CD4-positive, alpha-beta T cell (primary cell): ENCODE measurements around the gene SLC38A10. TPM values are rescaled to one million over a fixed set of nuclear protein-coding genes. Genes with fewer than 3 reads are reported as not detected.

Experiments
- ATAC-seq: fragments of 200-7000 bp; cut with Tn5 transposase; one replicate; pipeline ENCODE4 v1.10.0; 2022; ENCODE audit warnings: mild to moderate bottlenecking; ENCODE audit not compliant: poor library complexity
- CTCF ChIA-PET: fragments of 350-600 bp; sonication (Branson Sonifier 250); formaldehyde crosslinking; loops from one replicate; lab custom pipeline; 2021; ENCODE audit warnings: antibody characterized with exemption, inconsistent platforms; lab: Charles Lee
- POLR2A ChIA-PET: fragments of 350-600 bp; sonication (Branson Sonifier 250); formaldehyde crosslinking; loops from one replicate; lab custom pipeline; 2021; ENCODE audit warnings: antibody characterized with exemption, inconsistent platforms; lab: Charles Lee
- DNase-seq, 14 experiments: peaks; one replicate each; pipeline ENCODE4 v3.0.0-alpha.2; 2013 to 2020; ENCODE audit warnings: mixed read lengths in 2 of 14
- H3K27ac ChIP-seq, 2 donors: one replicate each; pipeline versions ENCODE4 v1.5.1 to v1.7.0; 2013; ENCODE audit warnings: low read length in 2 of 2, low read depth in 1 of 2, mild to moderate bottlenecking in 1 of 2
- H3K27me3 ChIP-seq, 2 experiments: 1 replicate in 1 of 2; 2 replicates in 1 of 2; pipeline versions ENCODE4 v1.6.1 to v1.7.0; 2013; ENCODE audit warnings: low read length in 2 of 2, control low read depth in 1 of 2, mild to moderate bottlenecking in 1 of 2, moderate library complexity in 1 of 2; ENCODE audit not compliant: insufficient read depth in 2 of 2, control insufficient read depth in 1 of 2
- H3K36me3 ChIP-seq: one replicate; pipeline ENCODE4 v1.6.1; 2013; ENCODE audit warnings: low read length, control low read depth; ENCODE audit not compliant: insufficient read depth
- H3K4me1 ChIP-seq: one replicate; pipeline ENCODE4 v1.6.1; 2013; ENCODE audit warnings: low read length, control low read depth; ENCODE audit not compliant: insufficient read depth
- H3K4me3 ChIP-seq: one replicate; pipeline ENCODE4 v1.5.1; 2013; ENCODE audit warnings: mild to moderate bottlenecking, low read length, moderate library complexity
- H3K9me3 ChIP-seq, 2 experiments: 1 replicate in 1 of 2; 2 replicates in 1 of 2; pipeline versions ENCODE4 v1.6.1 to v1.7.0; 2013; ENCODE audit warnings: low read length in 2 of 2, mild to moderate bottlenecking in 2 of 2, control low read depth in 1 of 2, moderate library complexity in 1 of 2; ENCODE audit not compliant: control insufficient read depth in 1 of 2, insufficient read depth in 1 of 2
- H3K27ac Mint-ChIP-seq: one replicate; pipeline ENCODE4 v1.8.0; 2020; ENCODE audit warnings: mixed read lengths
- H3K27me3 Mint-ChIP-seq: one replicate; pipeline ENCODE4 v1.8.0; 2021; ENCODE audit warnings: mixed read lengths
- H3K36me3 Mint-ChIP-seq: one replicate; pipeline ENCODE4 v1.8.0; 2021; ENCODE audit warnings: low read depth, mixed read lengths
- H3K4me1 Mint-ChIP-seq: one replicate; pipeline ENCODE4 v1.8.0; 2021; ENCODE audit warnings: low read depth, mixed read lengths
- H3K4me3 Mint-ChIP-seq: one replicate; pipeline ENCODE4 v1.8.0; 2020; ENCODE audit warnings: mild to moderate bottlenecking, mixed read lengths
- H3K9me3 Mint-ChIP-seq: one replicate; pipeline ENCODE4 v1.8.0; 2020; ENCODE audit warnings: mixed read lengths
- intact Hi-C, 2 experiments: fragments of 100-400 bp; cut with DNase I in 1 of 2; cut with micrococcal nuclease in 1 of 2; formaldehyde crosslinking; loops; one replicate each; pipeline versions ENCODE4 v1.15.1 to v1.9.0; 2023 to 2025; cut with DNase I, micrococcal nuclease
- total RNA-seq, 174 experiments: library from RNA in 2 of 174; stranded (reverse) in 2 of 174; gene quantifications; one replicate each; pipeline ENCODE4 v1.2.3 and lab custom pipeline; 2021 to 2026
- TF ChIP-seq, protein P1 (sequence below): fragments of 200-600 bp; IDR thresholded peaks from one replicate; pipeline ENCODE4 v1.8.0; 2022; ENCODE audit warnings: antibody characterized with exemption, mild to moderate bottlenecking

Gene SLC38A10
- total RNA-seq, 2 experiments from 2014 or later: 22.8 to 26.4 TPM

DNA sequence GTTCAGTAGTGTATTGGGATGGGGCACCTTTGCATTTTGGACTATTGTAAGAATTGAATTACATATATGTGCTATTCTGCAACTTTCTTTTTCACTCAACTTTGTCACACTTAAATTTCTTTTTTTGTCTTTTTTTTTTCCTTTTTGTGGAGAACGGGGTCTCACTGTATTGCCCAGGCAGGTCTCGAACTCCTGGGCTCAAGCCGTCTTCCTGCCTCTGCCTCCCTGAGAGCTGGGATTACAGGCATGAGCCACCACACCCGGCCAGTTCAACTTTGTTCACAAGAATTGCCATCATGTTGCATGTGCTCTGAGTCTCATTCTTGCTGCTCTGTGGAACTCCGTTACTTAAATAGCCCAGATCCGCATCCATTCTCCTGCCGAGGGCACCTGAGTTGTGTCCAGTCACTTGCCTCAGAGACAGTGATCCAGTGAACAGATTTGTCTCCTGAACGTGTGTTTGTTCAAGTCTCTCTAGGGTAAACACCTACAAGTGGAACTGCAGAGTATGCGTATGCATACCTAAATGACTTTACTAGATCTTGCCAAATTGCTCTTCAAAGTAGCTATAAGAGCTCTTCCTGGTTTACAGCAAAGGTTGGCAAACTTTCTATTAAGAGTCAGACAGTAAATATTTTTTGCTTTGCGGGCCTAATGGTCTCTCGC is 3.4 kb upstream of the SLC38A10 start:
- POLR2A ChIA-PET: no interaction called here
- Histone ChIP-seq H3K9me3 (no peaks in the 10 kb centered on the region), H3K4me1 (peaks cover 22% of the 10 kb centered on the region), H3K4me3 (no peak overlapping the region), H3K27me3 (no peaks in the 10 kb centered on the region), H3K36me3 (no peaks in the 10 kb centered on the region), H3K27ac (no peak overlapping the region)
- CTCF ChIA-PET: no interaction called here
- H3K9me3 Mint-ChIP-seq: no peaks in the 10 kb centered on the region
- H3K4me3 Mint-ChIP-seq: no peak overlapping the region
- ATAC-seq: no peak
- intact Hi-C loops: loop anchor here in 1 of 2 experiments (5.0 to 10.0 kb wide), 2 partner anchors 46 to 216 kb away; partner anchors contain the start of gene ACTG1
- TF ChIP-seq, protein P1, sequence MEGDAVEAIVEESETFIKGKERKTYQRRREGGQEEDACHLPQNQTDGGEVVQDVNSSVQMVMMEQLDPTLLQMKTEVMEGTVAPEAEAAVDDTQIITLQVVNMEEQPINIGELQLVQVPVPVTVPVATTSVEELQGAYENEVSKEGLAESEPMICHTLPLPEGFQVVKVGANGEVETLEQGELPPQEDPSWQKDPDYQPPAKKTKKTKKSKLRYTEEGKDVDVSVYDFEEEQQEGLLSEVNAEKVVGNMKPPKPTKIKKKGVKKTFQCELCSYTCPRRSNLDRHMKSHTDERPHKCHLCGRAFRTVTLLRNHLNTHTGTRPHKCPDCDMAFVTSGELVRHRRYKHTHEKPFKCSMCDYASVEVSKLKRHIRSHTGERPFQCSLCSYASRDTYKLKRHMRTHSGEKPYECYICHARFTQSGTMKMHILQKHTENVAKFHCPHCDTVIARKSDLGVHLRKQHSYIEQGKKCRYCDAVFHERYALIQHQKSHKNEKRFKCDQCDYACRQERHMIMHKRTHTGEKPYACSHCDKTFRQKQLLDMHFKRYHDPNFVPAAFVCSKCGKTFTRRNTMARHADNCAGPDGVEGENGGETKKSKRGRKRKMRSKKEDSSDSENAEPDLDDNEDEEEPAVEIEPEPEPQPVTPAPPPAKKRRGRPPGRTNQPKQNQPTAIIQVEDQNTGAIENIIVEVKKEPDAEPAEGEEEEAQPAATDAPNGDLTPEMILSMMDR: no peak
- DNase-seq: no peak
- H3K36me3 Mint-ChIP-seq: peaks cover 12% of the 10 kb centered on the region
- no peaks in the 10 kb centered on the region for H3K27me3 Mint-ChIP-seq
- H3K4me1 Mint-ChIP-seq: peaks cover 29% of the 10 kb centered on the region
- no peak overlapping the region for H3K27ac Mint-ChIP-seq

DNA sequence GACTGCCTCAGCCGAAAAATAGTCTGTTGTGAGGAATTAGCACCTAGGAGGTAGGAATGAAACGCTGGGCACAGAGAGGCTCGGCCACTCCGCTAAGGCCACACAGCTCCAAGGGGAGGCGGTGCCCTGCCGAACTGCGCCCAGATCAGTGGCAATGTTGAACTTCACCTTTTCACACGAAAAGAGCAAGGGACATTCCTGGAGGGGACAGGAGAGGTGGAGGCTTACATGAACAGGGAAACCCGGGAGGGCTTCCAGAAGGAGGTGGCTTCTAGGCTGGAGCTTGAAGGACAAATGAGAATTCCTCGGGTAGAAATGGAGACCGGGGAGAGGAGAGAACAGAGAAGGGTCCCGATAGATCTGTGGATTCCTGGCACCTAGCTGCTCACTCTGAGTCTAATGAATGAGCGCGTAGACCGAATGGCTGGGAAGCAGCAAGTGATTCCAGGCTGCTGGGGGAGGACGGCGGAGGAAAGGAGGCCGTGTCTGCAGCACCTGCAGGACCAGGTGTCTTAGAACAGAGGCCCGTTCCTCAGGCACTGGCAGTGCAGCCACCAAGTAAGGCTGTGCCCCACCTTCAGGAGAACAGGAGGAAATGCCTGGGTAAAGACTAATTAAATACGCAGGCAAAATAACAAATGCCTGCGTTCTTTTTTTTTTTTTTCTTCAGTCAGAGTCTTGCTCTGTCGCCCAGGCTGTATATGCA is 722 bp upstream of the SLC38A10 start:
- H3K36me3 ChIP-seq: no peaks in the 10 kb centered on the region
- H3K4me1 Mint-ChIP-seq: peaks cover 40% of the 10 kb centered on the region
- H3K9me3 ChIP-seq: no peaks in the 10 kb centered on the region
- POLR2A ChIA-PET: interaction anchor here (0.8 to 2.5 kb wide), 10 partner anchors 10 to 367 kb away, joined by 3 to 24 read pairs (median 4); partner anchors contain the start of genes ACTG1, NDUFAF8 and TEPSIN
- H3K27me3 ChIP-seq: no peaks in the 10 kb centered on the region
- CTCF ChIA-PET: interaction anchor here (0.7 to 1.7 kb wide), 5 partner anchors 9 to 223 kb away, joined by 3 to 9 read pairs (median 4); no protein-coding TSS in a partner anchor
- H3K27ac Mint-ChIP-seq: peak overlapping the region; percentile 100
- peak overlapping the region; percentile 94 for H3K4me3 ChIP-seq
- peaks cover 48% of the 10 kb centered on the region for H3K4me1 ChIP-seq
- TF ChIP-seq, protein P1: peak; percentile 34
- H3K27me3 Mint-ChIP-seq: no peaks in the 10 kb centered on the region
- intact Hi-C loops: loop anchor here (1.0 to 10.0 kb wide), 6 partner anchors 43 to 219 kb away; partner anchors contain the start of genes ACTG1 (in 1 of the 2), CEP131 (in 1 of the 2), NDUFAF8 (in 1 of the 2) and TEPSIN (in 1 of the 2)
- H3K27ac ChIP-seq: peak overlapping the region; percentile 85 to 94
- peaks cover 20% of the 10 kb centered on the region for H3K36me3 Mint-ChIP-seq
- peak; percentile 28 to 87 (median 50) for DNase-seq
- peak; percentile 70 for ATAC-seq
- H3K4me3 Mint-ChIP-seq: peak overlapping the region; percentile 100
- no peaks in the 10 kb centered on the region for H3K9me3 Mint-ChIP-seq

DNA sequence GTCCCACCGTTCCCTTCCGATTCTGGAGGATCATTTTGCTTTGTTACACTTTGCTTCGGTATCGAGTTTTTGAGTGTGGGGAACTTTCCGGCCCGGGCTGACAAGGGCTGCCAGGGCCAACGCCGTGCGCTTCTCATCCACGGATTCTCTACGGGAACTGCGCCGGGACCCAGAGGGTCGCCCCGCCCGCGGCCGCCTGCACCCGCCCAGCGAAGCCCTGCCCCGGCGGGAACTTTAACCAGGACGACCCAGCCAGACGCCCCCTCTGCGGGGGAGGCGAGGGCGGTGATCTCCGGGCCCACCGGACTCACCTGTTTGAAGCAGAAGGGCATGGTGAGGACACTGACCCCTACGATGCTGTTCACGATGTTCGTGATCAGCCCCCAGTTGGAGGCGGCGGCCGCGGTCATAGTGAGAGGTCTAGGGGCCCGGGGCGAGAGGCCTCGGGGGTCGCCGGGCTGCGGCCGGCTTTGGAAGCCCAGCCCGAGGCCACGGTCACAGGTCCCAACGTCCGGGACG is 536 bp downstream of the SLC38A10 start:
- H3K27ac Mint-ChIP-seq: peak overlapping the region; percentile 93
- intact Hi-C loops: loop anchor here in 1 of 2 experiments (1.0 to 10.0 kb wide), 6 partner anchors 42 to 220 kb away; partner anchors contain the start of genes ACTG1, CEP131, NDUFAF8 and TEPSIN
- ChIA-PET CTCF (interaction anchor here (1.7 kb wide), 1 partner anchor 190 kb away, joined by 9 read pairs; no protein-coding TSS in a partner anchor), POLR2A (interaction anchor here (0.9 to 2.5 kb wide), 4 partner anchors 9 to 224 kb away, joined by 3 to 24 read pairs (median 17); partner anchors contain the start of genes ACTG1, NDUFAF8 and TEPSIN)
- H3K4me1 Mint-ChIP-seq: peaks cover 47% of the 10 kb centered on the region
- H3K9me3 Mint-ChIP-seq: no peaks in the 10 kb centered on the region
- ATAC-seq (no peak), DNase-seq (peak in 4 of 14 experiments; percentile 6 to 42 (median 30))
- peak overlapping the region; percentile 94 for H3K4me3 ChIP-seq
- peak overlapping the region; percentile 44 to 85 for H3K27ac ChIP-seq
- H3K9me3 ChIP-seq: no peaks in the 10 kb centered on the region
- peak overlapping the region; percentile 93 for H3K4me3 Mint-ChIP-seq
- no peaks in the 10 kb centered on the region for H3K27me3 Mint-ChIP-seq
- H3K36me3 ChIP-seq: peaks cover 10% of the 10 kb centered on the region
- H3K27me3 ChIP-seq: no peaks in the 10 kb centered on the region
- peaks cover 53% of the 10 kb centered on the region for H3K4me1 ChIP-seq
- TF ChIP-seq, protein P1: no peak
- peaks cover 27% of the 10 kb centered on the region for H3K36me3 Mint-ChIP-seq
